ENCODE results near the gene UBAP1L.
"Not testable (repeated sequence)": the region's sequence is repeated elsewhere in the genome, so short reads cannot be mapped to it uniquely, and the experiment has no call there.

UBAP1L gene

GRCh38 chr15:65097651-65098263, 17.2 kb downstream of the UBAP1L start:
- Histone ChIP-seq H3K9ac (ENCODE audit: low read length) (no peak overlapping the region), H3K4me3 (ENCODE audit: low read length) (no peak overlapping the region), H3K27me3 (ENCODE audit: control insufficient read depth, insufficient read depth, low read length) (no peaks in the 10 kb centered on the region), H3K4me1 (ENCODE audit: control insufficient read depth, insufficient read depth, low read length) (no peaks in the 10 kb centered on the region), H3K36me3 (ENCODE audit: control insufficient read depth, insufficient read depth, low read length) (no peaks in the 10 kb centered on the region), H3K9me3 (ENCODE audit: control insufficient read depth, low read length) (no peaks in the 10 kb centered on the region)

- H3K4me1 ChIP-seq (ENCODE audit: control insufficient read depth, insufficient read depth, low read length) = no peaks in the 10 kb centered on the region
Observed at GRCh38 chr15:65096481-65097385, 18.3 kb downstream of the UBAP1L start.

GRCh38 chr15:65095747-65096104, 19.3 kb downstream of the UBAP1L start:
- H3K9ac ChIP-seq (ENCODE audit: low read length) = no peak overlapping the region
- H3K27me3 ChIP-seq (ENCODE audit: control insufficient read depth, insufficient read depth, low read length) = no peaks in the 10 kb centered on the region
- H3K4me1 ChIP-seq (ENCODE audit: control insufficient read depth, insufficient read depth, low read length) = no peaks in the 10 kb centered on the region
- H3K4me3 ChIP-seq (ENCODE audit: low read length) = no peak overlapping the region
- no peaks in the 10 kb centered on the region for H3K36me3 ChIP-seq (ENCODE audit: control insufficient read depth, insufficient read depth, low read length)
- no peaks in the 10 kb centered on the region for H3K9me3 ChIP-seq (ENCODE audit: control insufficient read depth, low read length)

More at GRCh38 chr15:65096481-65097385, 18.3 kb downstream of the UBAP1L start:
- H3K36me3 ChIP-seq (ENCODE audit: control insufficient read depth, insufficient read depth, low read length) = no peaks in the 10 kb centered on the region
- no peaks in the 10 kb centered on the region for H3K27me3 ChIP-seq (ENCODE audit: control insufficient read depth, insufficient read depth, low read length)
- no peak overlapping the region for H3K9ac ChIP-seq (ENCODE audit: low read length)
- no peaks in the 10 kb centered on the region for H3K9me3 ChIP-seq (ENCODE audit: control insufficient read depth, low read length)
- H3K4me3 ChIP-seq (ENCODE audit: low read length) = no peak overlapping the region

- Histone ChIP-seq H3K9ac (ENCODE audit: low read length) (no peak overlapping the region), H3K36me3 (ENCODE audit: control insufficient read depth, insufficient read depth, low read length) (no peaks in the 10 kb centered on the region), H3K4me1 (ENCODE audit: control insufficient read depth, insufficient read depth, low read length) (no peaks in the 10 kb centered on the region)
Observed at GRCh38 chr15:65095011-65095746, 19.8 kb downstream of the UBAP1L start.

GRCh38 chr15:65094294-65094995, 20.6 kb downstream of the UBAP1L start:
- H3K9ac ChIP-seq (ENCODE audit: low read length) = no peak overlapping the region
- no peaks in the 10 kb centered on the region for H3K36me3 ChIP-seq (ENCODE audit: control insufficient read depth, insufficient read depth, low read length)
- H3K9me3 ChIP-seq (ENCODE audit: control insufficient read depth, low read length) = no peaks in the 10 kb centered on the region
- H3K4me1 ChIP-seq (ENCODE audit: control insufficient read depth, insufficient read depth, low read length) = peaks cover 2% of the 10 kb centered on the region
- H3K27me3 ChIP-seq (ENCODE audit: control insufficient read depth, insufficient read depth, low read length) = no peaks in the 10 kb centered on the region
- no peak overlapping the region for H3K4me3 ChIP-seq (ENCODE audit: low read length)

More at GRCh38 chr15:65095011-65095746, 19.8 kb downstream of the UBAP1L start:
- no peaks in the 10 kb centered on the region for H3K9me3 ChIP-seq (ENCODE audit: control insufficient read depth, low read length)
- no peak overlapping the region for H3K4me3 ChIP-seq (ENCODE audit: low read length)
- H3K27me3 ChIP-seq (ENCODE audit: control insufficient read depth, insufficient read depth, low read length) = no peaks in the 10 kb centered on the region

- H3K4me1 ChIP-seq (ENCODE audit: control insufficient read depth, insufficient read depth, low read length); H3K36me3 ChIP-seq (ENCODE audit: control insufficient read depth, insufficient read depth, low read length); H3K27me3 ChIP-seq (ENCODE audit: control insufficient read depth, insufficient read depth, low read length); H3K9ac ChIP-seq (ENCODE audit: low read length); H3K9me3 ChIP-seq (ENCODE audit: control insufficient read depth, low read length); H3K4me3 ChIP-seq (ENCODE audit: low read length): not testable (repeated sequence)
Observed at GRCh38 chr15:65093793-65094170, 21.2 kb downstream of the UBAP1L start.

- no peak overlapping the region for H3K4me3 ChIP-seq (ENCODE audit: low read length)
- H3K9ac ChIP-seq (ENCODE audit: low read length) = no peak overlapping the region
- no peaks in the 10 kb centered on the region for H3K27me3 ChIP-seq (ENCODE audit: control insufficient read depth, insufficient read depth, low read length)
- H3K4me1 ChIP-seq (ENCODE audit: control insufficient read depth, insufficient read depth, low read length) = peaks cover 14% of the 10 kb centered on the region
- H3K9me3 ChIP-seq (ENCODE audit: control insufficient read depth, low read length) = no peaks in the 10 kb centered on the region
- H3K36me3 ChIP-seq (ENCODE audit: control insufficient read depth, insufficient read depth, low read length) = no peaks in the 10 kb centered on the region
Observed at GRCh38 chr15:65092911-65093792, 21.8 kb downstream of the UBAP1L start.

GRCh38 chr15:65091946-65092770, 22.8 kb downstream of the UBAP1L start:
- H3K36me3 ChIP-seq (ENCODE audit: control insufficient read depth, insufficient read depth, low read length) = no peaks in the 10 kb centered on the region
- H3K4me1 ChIP-seq (ENCODE audit: control insufficient read depth, insufficient read depth, low read length) = peaks cover 14% of the 10 kb centered on the region
- H3K4me3 ChIP-seq (ENCODE audit: low read length) = no peak overlapping the region
- H3K9me3 ChIP-seq (ENCODE audit: control insufficient read depth, low read length) = no peaks in the 10 kb centered on the region
- no peak overlapping the region for H3K9ac ChIP-seq (ENCODE audit: low read length)
- H3K27me3 ChIP-seq (ENCODE audit: control insufficient read depth, insufficient read depth, low read length) = no peaks in the 10 kb centered on the region

- no peaks in the 10 kb centered on the region for H3K36me3 ChIP-seq (ENCODE audit: control insufficient read depth, insufficient read depth, low read length)
- H3K9ac ChIP-seq (ENCODE audit: low read length) = no peak overlapping the region
- peaks cover 14% of the 10 kb centered on the region for H3K4me1 ChIP-seq (ENCODE audit: control insufficient read depth, insufficient read depth, low read length)
- H3K27me3 ChIP-seq (ENCODE audit: control insufficient read depth, insufficient read depth, low read length) = peaks cover 10% of the 10 kb centered on the region
- H3K4me3 ChIP-seq (ENCODE audit: low read length) = no peak overlapping the region
- no peaks in the 10 kb centered on the region for H3K9me3 ChIP-seq (ENCODE audit: control insufficient read depth, low read length)
Observed at GRCh38 chr15:65089206-65089824, 25.7 kb downstream of the UBAP1L start.

GRCh38 chr15:65088643-65089021, 26.4 kb downstream of the UBAP1L start:
- H3K36me3 ChIP-seq (ENCODE audit: control insufficient read depth, insufficient read depth, low read length) = no peaks in the 10 kb centered on the region
- no peak overlapping the region for H3K9ac ChIP-seq (ENCODE audit: low read length)
- peaks cover 14% of the 10 kb centered on the region for H3K4me1 ChIP-seq (ENCODE audit: control insufficient read depth, insufficient read depth, low read length)
- H3K9me3 ChIP-seq (ENCODE audit: control insufficient read depth, low read length) = no peaks in the 10 kb centered on the region
- no peak overlapping the region for H3K4me3 ChIP-seq (ENCODE audit: low read length)
- peaks cover 11% of the 10 kb centered on the region for H3K27me3 ChIP-seq (ENCODE audit: control insufficient read depth, insufficient read depth, low read length)
